ENCODE data around the gene PAGR1.
"Not testable (repeated sequence)": the region's sequence is repeated elsewhere in the genome, so short reads cannot be mapped to it uniquely, and the experiment has no call there.

The PAGR1 gene

DNA sequence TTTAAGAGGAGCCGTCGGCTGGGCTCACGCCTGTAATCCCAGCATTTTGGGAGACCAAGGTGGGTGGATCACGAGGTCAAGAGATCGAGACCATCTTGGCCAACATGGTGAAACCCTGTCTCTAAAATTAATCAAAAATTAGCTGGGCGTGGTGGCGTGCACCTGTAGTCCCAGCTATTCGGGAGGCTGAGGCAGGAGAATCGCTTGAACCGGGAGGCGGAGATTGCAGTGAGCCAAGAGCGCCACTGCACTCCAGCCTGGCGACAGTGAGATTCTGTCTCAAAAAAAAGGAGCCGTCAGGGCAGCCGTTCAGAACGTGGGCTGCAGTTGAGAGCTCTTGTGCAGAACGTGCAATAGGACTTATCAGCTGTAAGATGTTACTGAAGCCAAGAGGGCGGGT lies 22.8 kb upstream of the PAGR1 start:
- not testable (repeated sequence) for DNase-seq

GRCh38 chr16:29794231-29794710 lies 21.7 kb upstream of the PAGR1 start:
- DNase-seq, result no peak

GRCh38 chr16:29802416-29802935 lies 13.5 kb upstream of the PAGR1 start:
- DNase-seq, result no peak

- DNase-seq, result no peak
Measured at GRCh38 chr16:29804020-29804419, 11.9 kb upstream of the PAGR1 start.

- DNase-seq, result no peak
Measured at GRCh38 chr16:29804455-29805231, 11.3 kb upstream of the PAGR1 start.

- peak; percentile 97 to 98 for DNase-seq
Measured at GRCh38 chr16:29805232-29806098, 10.5 kb upstream of the PAGR1 start.

- no peak for DNase-seq
Measured at GRCh38 chr16:29806099-29806579, 9.8 kb upstream of the PAGR1 start, which contains the start of gene MAZ. Gene MAZ (plus strand): TSS chr16:29806529. CDS start chr16:29806702, 173 bp downstream.

DNA sequence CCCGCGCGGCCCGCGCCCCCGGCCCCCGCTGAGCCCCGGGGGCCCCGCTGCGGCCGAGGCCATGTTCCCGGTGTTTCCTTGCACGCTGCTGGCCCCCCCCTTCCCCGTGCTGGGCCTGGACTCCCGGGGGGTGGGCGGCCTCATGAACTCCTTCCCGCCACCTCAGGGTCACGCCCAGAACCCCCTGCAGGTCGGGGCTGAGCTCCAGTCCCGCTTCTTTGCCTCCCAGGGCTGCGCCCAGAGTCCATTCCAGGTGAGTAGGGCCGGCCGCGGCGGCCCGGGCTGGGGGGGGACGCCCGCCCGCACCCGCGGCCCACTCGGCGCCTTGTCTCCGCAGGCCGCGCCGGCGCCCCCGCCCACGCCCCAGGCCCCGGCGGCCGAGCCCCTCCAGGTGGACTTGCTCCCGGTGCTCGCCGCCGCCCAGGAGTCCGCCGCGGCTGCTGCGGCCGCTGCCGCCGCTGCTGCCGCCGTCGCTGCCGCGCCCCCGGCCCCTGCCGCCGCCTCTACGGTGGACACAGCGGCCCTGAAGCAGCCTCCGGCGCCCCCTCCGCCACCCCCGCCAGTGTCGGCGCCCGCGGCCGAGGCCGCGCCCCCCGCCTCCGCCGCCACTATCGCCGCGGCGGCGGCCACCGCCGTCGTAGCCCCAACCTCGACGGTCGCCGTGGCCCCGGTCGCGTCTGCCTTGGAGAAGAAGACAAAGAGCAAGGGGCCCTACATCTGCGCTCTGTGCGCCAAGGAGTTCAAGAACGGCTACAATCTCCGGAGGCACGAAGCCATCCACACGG lies 9.1 kb upstream of the PAGR1 start:
- DNase-seq, result peak; percentile 78 to 80

DNA sequence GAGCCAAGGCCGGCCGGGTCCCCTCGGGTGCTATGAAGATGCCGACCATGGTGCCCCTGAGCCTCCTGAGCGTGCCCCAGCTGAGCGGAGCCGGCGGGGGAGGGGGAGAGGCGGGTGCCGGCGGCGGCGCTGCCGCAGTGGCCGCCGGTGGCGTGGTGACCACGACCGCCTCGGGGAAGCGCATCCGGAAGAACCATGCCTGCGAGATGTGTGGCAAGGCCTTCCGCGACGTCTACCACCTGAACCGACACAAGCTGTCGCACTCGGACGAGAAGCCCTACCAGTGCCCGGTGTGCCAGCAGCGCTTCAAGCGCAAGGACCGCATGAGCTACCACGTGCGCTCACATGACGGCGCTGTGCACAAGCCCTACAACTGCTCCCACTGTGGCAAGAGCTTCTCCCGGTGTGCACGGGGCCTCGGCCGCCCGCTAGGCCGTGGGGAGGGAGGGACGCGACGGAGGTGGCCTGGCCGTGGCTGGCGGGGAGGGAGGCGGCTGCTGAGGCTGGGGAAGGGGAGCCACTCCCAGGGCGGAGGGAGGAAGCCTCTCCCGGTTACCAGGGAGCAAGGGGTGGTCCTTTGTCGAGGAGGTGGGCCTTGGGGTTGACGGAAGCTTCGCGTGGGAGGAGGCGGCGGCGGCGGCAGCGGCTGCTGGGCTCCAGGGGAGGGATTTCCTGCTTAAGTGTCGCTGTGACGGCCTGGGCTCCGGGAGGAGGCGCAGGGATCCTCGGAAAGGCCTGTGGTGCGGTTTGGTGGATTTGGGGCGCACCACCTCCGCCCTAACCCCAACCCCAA lies 8.3 kb upstream of the PAGR1 start:
- peak; percentile 92 to 94 for DNase-seq

GRCh38 chr16:29808219-29808900 lies 7.6 kb upstream of the PAGR1 start:
- DNase-seq, result peak; percentile 65 to 66

- DNase-seq, result no peak
Measured at GRCh38 chr16:29809031-29809747, 6.8 kb upstream of the PAGR1 start.

GRCh38 chr16:29809850-29810698 lies 5.9 kb upstream of the PAGR1 start:
- DNase-seq, result peak; percentile 64 to 68

DNA sequence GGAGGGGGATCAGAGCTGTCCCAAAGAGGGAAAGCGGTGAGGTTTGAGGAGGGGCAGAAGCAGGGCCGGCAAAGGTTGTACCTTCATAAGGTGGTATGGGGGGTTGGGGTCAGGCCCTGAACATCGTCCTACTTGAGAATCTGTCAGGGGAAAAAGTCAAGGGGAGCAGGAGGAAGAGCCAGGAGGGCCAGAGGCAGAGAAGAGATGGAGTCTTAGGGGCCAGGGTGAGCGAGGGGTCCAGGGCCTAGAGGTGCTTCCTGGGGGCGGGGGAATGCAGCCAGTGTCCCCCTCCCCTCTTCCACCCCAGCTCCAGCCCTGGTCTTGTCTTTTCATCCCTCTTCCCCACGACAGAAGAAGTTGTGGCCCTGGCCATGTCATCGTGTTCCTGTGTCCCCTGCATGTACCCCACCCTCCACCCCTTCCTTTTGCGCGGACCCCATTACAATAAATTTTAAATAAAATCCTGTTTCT lies 5.2 kb upstream of the PAGR1 start:
- no peak for DNase-seq

GRCh38 chr16:29811170-29811895 lies 4.6 kb upstream of the PAGR1 start:
- DNase-seq, result peak; percentile 86 to 90

GRCh38 chr16:29811896-29812665 lies 3.9 kb upstream of the PAGR1 start, which contains the start of gene PRRT2:
Gene PRRT2 (plus strand): TSS chr16:29812193. CDS start chr16:29813055, 862 bp downstream.
- peak; percentile 72 to 75 for DNase-seq

DNA sequence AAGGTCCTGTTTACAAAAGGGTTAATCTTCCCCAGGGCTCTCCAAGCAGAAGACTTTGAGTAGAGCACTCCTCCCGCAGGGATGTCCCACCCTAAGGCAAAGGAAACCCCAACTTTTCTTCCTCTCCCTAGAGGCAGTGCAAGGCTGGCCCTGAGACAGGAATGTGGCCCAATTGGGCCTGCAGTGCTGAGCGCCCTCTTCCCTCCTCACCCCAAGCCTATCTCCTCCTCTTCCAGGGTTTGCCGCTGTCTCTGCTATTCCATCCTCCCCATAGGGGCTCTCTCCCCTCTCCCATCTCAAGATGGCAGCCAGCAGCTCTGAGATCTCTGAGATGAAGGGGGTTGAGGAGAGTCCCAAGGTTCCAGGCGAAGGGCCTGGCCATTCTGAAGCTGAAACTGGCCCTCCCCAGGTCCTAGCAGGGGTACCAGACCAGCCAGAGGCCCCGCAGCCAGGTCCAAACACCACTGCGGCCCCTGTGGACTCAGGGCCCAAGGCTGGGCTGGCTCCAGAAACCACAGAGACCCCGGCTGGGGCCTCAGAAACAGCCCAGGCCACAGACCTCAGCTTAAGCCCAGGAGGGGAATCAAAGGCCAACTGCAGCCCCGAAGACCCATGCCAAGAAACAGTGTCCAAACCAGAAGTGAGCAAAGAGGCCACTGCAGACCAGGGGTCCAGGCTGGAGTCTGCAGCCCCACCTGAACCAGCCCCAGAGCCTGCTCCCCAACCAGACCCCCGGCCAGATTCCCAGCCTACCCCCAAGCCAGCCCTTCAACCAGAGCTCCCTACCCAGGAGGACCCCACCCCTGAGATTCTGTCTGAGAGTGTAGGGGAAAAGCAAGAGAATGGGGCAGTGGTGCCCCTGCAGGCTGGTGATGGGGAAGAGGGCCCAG lies 3.0 kb upstream of the PAGR1 start:
- no peak for DNase-seq
